GM18502 (cell line): ENCODE results near the gene TAX1BP3.

ENCODE experiments used
- ATAC-seq: cut with Tn5 transposase; IDR thresholded peaks from one replicate; pipeline ENCODE4 v1.9.1; 2021; ENCODE audit warnings: mild to moderate bottlenecking; ENCODE audit not compliant: unreplicated experiment, poor library complexity

Gene TAX1BP3

GRCh38 chr17:3689262-3690093 lies 21.1 kb upstream of the TAX1BP3 start:
- no peak for ATAC-seq

GRCh38 chr17:3688852-3689261 lies 20.5 kb upstream of the TAX1BP3 start:
- no peak for ATAC-seq

- ATAC-seq: no peak
These were observed 19.7 kb upstream of the TAX1BP3 start for GRCh38 chr17:3688027-3688553.

GRCh38 chr17:3685174-3685573 lies 16.8 kb upstream of the TAX1BP3 start:
- ATAC-seq: no peak

- ATAC-seq: no peak
These were observed 14.7 kb upstream of the TAX1BP3 start for GRCh38 chr17:3683054-3683511.

- ATAC-seq: no peak
These were observed 13.7 kb upstream of the TAX1BP3 start for GRCh38 chr17:3682033-3682432.

GRCh38 chr17:3681565-3681964 lies 13.2 kb upstream of the TAX1BP3 start:
- ATAC-seq: no peak

- no peak for ATAC-seq
These were observed 12.7 kb upstream of the TAX1BP3 start for GRCh38 chr17:3681057-3681456.

- ATAC-seq: no peak
These were observed 11.3 kb upstream of the TAX1BP3 start for GRCh38 chr17:3679531-3680126.

GRCh38 chr17:3678821-3679530 lies 10.6 kb upstream of the TAX1BP3 start:
- no peak for ATAC-seq

- ATAC-seq: no peak
These were observed 9.9 kb upstream of the TAX1BP3 start for GRCh38 chr17:3678095-3678820.

- ATAC-seq: no peak
These were observed 7.5 kb upstream of the TAX1BP3 start for GRCh38 chr17:3675886-3676285.

- ATAC-seq: no peak
These were observed 4.2 kb upstream of the TAX1BP3 start for GRCh38 chr17:3672571-3672970.

GRCh38 chr17:3669548-3669947 lies 1.2 kb upstream of the TAX1BP3 start:
- no peak for ATAC-seq

GRCh38 chr17:3669085-3669347 lies 638 bp upstream of the TAX1BP3 start:
- no peak for ATAC-seq

GRCh38 chr17:3667366-3668278 lies 756 bp downstream of the TAX1BP3 start:
- peak; percentile 2 for ATAC-seq

GRCh38 chr17:3666516-3666915 lies 1.9 kb downstream of the TAX1BP3 start:
- ATAC-seq: no peak

GRCh38 chr17:3665834-3666233 lies 2.5 kb downstream of the TAX1BP3 start:
- no peak for ATAC-seq
